Measurements from ENCODE around the gene SMYD5. TPM values are rescaled to one million over a fixed set of nuclear protein-coding genes. Genes with fewer than 3 reads are reported as not detected.

The SMYD5 gene
- total and polyA plus RNA-seq, 9 of the 15 experiments (the other 6 are each of a cell fraction or from before 2014, with no cell fraction given), result 11.4 to 56.8 (median 32.0) TPM

DNA sequence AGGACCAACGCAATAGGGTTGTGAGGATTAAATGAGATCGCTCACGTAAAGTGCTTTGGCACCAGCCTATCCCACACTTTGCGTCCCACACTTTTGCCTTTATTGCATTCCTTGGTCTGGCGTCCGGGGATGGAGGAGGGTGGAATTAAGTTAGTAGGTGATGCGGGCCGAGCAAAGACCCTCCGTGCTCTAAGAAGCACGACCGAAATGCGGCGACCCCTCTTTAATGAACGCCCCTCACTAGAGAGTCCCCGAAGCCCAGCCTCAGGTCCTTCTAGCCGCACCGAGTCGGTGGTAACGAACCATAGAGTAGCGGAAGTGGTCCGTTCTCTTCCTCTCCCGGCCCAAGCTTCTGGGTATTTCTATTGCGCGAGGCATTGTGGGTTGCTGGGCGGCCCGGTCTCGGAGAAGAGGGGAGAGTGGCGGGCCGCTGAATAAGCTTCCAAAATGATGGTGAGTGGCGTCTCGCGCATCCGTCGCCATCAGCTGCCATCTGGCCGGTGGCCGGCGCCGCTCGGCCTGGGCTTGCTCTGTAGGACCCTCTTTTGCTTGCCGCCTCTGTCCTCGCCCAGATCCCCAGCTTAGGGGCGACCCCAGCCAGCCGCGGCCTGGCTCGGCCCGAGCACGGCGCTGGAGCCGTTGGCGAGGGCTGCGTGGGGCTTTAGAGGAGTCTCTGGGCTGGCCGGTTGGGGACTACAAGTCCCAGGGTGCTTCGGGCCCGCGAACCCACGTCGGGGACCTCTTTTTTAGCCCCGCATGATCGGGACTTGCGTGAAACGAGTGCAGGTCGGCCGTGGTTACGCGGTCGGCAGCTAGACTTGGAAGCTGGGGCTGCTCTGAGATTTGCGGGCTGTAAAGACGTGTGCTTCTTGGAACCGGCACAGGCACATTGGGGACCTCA is 20.1 kb downstream of the SMYD5 start, which contains the start of gene CCT7 (continued):
- TF ChIP-seq, protein P1, sequence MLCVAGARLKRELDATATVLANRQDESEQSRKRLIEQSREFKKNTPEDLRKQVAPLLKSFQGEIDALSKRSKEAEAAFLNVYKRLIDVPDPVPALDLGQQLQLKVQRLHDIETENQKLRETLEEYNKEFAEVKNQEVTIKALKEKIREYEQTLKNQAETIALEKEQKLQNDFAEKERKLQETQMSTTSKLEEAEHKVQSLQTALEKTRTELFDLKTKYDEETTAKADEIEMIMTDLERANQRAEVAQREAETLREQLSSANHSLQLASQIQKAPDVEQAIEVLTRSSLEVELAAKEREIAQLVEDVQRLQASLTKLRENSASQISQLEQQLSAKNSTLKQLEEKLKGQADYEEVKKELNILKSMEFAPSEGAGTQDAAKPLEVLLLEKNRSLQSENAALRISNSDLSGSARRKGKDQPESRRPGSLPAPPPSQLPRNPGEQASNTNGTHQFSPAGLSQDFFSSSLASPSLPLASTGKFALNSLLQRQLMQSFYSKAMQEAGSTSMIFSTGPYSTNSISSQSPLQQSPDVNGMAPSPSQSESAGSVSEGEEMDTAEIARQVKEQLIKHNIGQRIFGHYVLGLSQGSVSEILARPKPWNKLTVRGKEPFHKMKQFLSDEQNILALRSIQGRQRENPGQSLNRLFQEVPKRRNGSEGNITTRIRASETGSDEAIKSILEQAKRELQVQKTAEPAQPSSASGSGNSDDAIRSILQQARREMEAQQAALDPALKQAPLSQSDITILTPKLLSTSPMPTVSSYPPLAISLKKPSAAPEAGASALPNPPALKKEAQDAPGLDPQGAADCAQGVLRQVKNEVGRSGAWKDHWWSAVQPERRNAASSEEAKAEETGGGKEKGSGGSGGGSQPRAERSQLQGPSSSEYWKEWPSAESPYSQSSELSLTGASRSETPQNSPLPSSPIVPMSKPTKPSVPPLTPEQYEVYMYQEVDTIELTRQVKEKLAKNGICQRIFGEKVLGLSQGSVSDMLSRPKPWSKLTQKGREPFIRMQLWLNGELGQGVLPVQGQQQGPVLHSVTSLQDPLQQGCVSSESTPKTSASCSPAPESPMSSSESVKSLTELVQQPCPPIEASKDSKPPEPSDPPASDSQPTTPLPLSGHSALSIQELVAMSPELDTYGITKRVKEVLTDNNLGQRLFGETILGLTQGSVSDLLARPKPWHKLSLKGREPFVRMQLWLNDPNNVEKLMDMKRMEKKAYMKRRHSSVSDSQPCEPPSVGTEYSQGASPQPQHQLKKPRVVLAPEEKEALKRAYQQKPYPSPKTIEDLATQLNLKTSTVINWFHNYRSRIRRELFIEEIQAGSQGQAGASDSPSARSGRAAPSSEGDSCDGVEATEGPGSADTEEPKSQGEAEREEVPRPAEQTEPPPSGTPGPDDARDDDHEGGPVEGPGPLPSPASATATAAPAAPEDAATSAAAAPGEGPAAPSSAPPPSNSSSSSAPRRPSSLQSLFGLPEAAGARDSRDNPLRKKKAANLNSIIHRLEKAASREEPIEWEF (CRISPR knock-in tag; IDR thresholded peaks at IDR 0.05), result no peak
- TF ChIP-seq ELF1 (tag; IDR thresholded peaks at IDR 0.05) (peak; percentile 81), NR2C1 (IDR thresholded peaks at IDR 0.05) (peak; percentile 64; the same call in 1 of the 2 replicates), NR2C1 (tag; IDR thresholded peaks at IDR 0.05) (peak; percentile 58), SNIP1 (IDR thresholded peaks at IDR 0.05; ENCODE audit: low read depth) (peak; percentile 96), GABPB1 (CRISPR knock-in tag; IDR thresholded peaks at IDR 0.05) (peak; percentile 96), POLR2H (tag; IDR thresholded peaks at IDR 0.05; ENCODE audit: low read depth) (peak; percentile 93), GATAD2B (IDR thresholded peaks at IDR 0.05; ENCODE audit: borderline replicate concordance) (0 out of 2 replicates have a peak, but pooled peaks have one; percentile 31), CEBPG (CRISPR knock-in tag; IDR thresholded peaks at IDR 0.05) (0 out of 2 replicates have a peak, but pooled peaks have one; percentile 4), CEBPG (tag; conservative IDR thresholded peaks at IDR 0.05 in 1 of 2, IDR thresholded peaks at IDR 0.05 in 1 of 2) (no peak), CREB1 (IDR thresholded peaks at IDR 0.05) (no peak), CREB1 (CRISPR knock-in tag; IDR thresholded peaks at IDR 0.05) (no peak), NONO (IDR thresholded peaks at IDR 0.05; ENCODE audit: low read depth in 2 of 2, low read length in 1 of 2) (peak in 1 of 2 experiments; percentile 75; a peak in 1 of 4 replicates), PTTG1 (tag; IDR thresholded peaks at IDR 0.05; ENCODE audit: low read depth) (no peak), NR3C1 (CRISPR knock-in tag; IDR thresholded peaks at IDR 0.05) (0 out of 2 replicates have a peak, but pooled peaks have one; percentile 60)
- TF ChIP-seq, protein P2, sequence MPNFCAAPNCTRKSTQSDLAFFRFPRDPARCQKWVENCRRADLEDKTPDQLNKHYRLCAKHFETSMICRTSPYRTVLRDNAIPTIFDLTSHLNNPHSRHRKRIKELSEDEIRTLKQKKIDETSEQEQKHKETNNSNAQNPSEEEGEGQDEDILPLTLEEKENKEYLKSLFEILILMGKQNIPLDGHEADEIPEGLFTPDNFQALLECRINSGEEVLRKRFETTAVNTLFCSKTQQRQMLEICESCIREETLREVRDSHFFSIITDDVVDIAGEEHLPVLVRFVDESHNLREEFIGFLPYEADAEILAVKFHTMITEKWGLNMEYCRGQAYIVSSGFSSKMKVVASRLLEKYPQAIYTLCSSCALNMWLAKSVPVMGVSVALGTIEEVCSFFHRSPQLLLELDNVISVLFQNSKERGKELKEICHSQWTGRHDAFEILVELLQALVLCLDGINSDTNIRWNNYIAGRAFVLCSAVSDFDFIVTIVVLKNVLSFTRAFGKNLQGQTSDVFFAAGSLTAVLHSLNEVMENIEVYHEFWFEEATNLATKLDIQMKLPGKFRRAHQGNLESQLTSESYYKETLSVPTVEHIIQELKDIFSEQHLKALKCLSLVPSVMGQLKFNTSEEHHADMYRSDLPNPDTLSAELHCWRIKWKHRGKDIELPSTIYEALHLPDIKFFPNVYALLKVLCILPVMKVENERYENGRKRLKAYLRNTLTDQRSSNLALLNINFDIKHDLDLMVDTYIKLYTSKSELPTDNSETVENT (CRISPR knock-in tag; IDR thresholded peaks at IDR 0.05), result peak; percentile 98

Data from K562 (cell line).